Thyroid gland (tissue), 4 donors: ENCODE measurements around the gene PPP2R2D. TPM values are rescaled to one million over a fixed set of nuclear protein-coding genes. Genes with fewer than 3 reads are reported as not detected.

ENCODE experiments used
- DNase-seq, 2 donors: peaks; one replicate each; pipeline ENCODE4 v3.0.0-alpha.2; 2019
- H3K27ac ChIP-seq, 3 donors: fragments of 200-600 bp; sonication (generic); 1 replicate in 2 of 3; 2 replicates in 1 of 3; pipeline ENCODE4 v1.5.1; 2016 to 2019; ENCODE audit warnings: mild to moderate bottlenecking in 1 of 3, moderate library complexity in 1 of 3
- H3K27me3 ChIP-seq: fragments of 200-600 bp; sonication (generic); one replicate; pipeline ENCODE4 v1.5.1; 2019
- H3K36me3 ChIP-seq, 2 donors: fragments of 200-600 bp; sonication (generic); one replicate each; pipeline ENCODE4 v1.5.1; 2016 to 2019
- H3K4me1 ChIP-seq, 2 donors: fragments of 200-600 bp; sonication (generic); one replicate each; pipeline ENCODE4 v1.5.1; 2017 to 2019
- H3K4me3 ChIP-seq, 3 donors: fragments of 200-600 bp; sonication (generic); replicated peaks in 1 of 3; 1 replicate in 2 of 3; 2 replicates in 1 of 3; pipeline ENCODE4 v1.5.1; 2016; ENCODE audit warnings: mild to moderate bottlenecking in 1 of 3
- H3K9me3 ChIP-seq: fragments of 200-600 bp; sonication (generic); one replicate; pipeline ENCODE4 v1.5.1; 2017
- POLR2A ChIP-seq, 2 donors: fragments of 450-650 bp; IDR thresholded peaks; one replicate each; pipeline ENCODE4 v1.6.1; 2017; ENCODE audit warnings: antibody characterized with exemption in 2 of 2, mild to moderate bottlenecking in 2 of 2, moderate library complexity in 1 of 2
- WGBS, 2 donors: methylation state at CpG; one replicate each; pipeline ENCODE4 v1.1.5; 2017; 5-methylcytosine and 5-hydroxymethylcytosine counted together
- intact Hi-C: fragments of 100-400 bp; cut with DNase I; formaldehyde crosslinking; loops from one replicate; pipeline ENCODE4 v1.15.1; 2023
- total RNA-seq, 4 donors: library from RNA; depleted of rRNA; stranded (reverse); fragments of >200 nt; gene quantifications; one replicate each; pipeline ENCODE4 v1.2.3, GENCODE V29; 2016
- TF ChIP-seq, protein P1 (sequence below), 6 experiments: fragments of 200-600 bp in 3 of 6; fragments of 450-650 bp in 3 of 6; sonication (generic) in 3 of 6; IDR thresholded peaks; one replicate each; pipeline ENCODE4 v1.5.1; 2016 to 2019; ENCODE audit warnings: antibody characterized with exemption in 6 of 6, mild to moderate bottlenecking in 2 of 6, inconsistent platforms in 1 of 6, moderate library complexity in 1 of 6

PPP2R2D gene
- total RNA-seq, 4 donors from 2014 or later, result 32.3 to 38.7 (median 33.9) TPM

DNA sequence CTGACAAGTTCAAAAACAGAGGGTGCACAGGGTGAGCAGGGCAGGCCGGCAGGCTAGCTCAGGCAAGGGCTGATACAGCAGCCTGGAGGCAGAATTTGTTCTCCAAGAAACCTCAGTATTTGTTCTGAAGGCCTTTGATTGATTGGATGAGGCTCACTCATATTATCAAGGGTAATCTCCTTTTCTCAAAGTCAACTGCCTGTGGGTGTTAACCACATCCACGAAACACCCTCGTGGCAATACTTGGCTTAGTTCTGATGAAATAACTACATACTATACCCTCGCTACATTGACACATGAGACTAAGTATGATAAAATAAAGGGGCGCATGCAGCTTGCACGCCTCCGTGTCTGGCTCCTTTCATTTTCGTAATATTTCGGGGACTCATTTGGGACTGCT is 4.4 kb upstream of the PPP2R2D start:
- intact Hi-C loops, result no loop called here
- no peak for DNase-seq
- WGBS, 2 donors, result 82 to 91% methylated on average over 9 of the region's 9 CpGs

DNA sequence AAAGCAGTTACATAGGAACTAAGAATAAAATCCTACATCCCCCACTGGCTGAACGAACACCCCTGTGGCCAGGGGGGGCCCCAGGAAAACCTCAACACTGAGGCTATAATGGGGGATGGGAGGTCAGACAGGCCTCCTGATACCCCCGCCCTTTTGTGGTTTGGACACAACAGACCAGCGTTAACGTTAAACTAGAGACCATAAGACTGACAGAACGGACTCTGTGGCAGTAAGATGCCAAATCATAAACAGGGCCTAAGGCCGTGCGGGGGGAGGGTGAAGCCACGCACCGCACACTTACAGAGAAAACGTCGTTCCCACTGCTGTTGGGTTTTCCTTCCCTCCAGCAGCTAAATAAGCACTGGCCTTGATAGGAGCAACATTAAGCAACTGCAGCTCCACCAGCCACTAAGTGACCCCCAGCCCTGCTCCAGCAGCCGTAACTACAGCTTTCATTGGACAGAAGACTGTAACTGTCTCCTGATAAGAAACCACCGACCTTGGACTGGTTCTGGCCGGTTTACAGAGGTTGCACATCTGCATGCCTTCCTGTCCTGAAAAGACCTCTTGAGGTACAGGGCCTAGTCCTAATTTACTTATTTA is 3.4 kb upstream of the PPP2R2D start:
- 57 to 64% methylated on average over 14 of the region's 14 CpGs for WGBS, 2 donors

More for the DNA sequence above, 4.4 kb upstream of the PPP2R2D start:
- TF ChIP-seq, protein P1, sequence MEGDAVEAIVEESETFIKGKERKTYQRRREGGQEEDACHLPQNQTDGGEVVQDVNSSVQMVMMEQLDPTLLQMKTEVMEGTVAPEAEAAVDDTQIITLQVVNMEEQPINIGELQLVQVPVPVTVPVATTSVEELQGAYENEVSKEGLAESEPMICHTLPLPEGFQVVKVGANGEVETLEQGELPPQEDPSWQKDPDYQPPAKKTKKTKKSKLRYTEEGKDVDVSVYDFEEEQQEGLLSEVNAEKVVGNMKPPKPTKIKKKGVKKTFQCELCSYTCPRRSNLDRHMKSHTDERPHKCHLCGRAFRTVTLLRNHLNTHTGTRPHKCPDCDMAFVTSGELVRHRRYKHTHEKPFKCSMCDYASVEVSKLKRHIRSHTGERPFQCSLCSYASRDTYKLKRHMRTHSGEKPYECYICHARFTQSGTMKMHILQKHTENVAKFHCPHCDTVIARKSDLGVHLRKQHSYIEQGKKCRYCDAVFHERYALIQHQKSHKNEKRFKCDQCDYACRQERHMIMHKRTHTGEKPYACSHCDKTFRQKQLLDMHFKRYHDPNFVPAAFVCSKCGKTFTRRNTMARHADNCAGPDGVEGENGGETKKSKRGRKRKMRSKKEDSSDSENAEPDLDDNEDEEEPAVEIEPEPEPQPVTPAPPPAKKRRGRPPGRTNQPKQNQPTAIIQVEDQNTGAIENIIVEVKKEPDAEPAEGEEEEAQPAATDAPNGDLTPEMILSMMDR (IDR thresholded peaks at IDR 0.05), result no peak
- TF ChIP-seq POLR2A (IDR thresholded peaks at IDR 0.05), result no peak
- Histone ChIP-seq H3K9me3 (no peaks in the 10 kb centered on the region), H3K4me3 (no peak overlapping the region), H3K27me3 (no peaks in the 10 kb centered on the region), H3K4me1 (peaks cover 5% of the 10 kb centered on the region in 2 donors), H3K36me3 (no peaks in the 10 kb centered on the region), H3K27ac (no peak overlapping the region)

DNA sequence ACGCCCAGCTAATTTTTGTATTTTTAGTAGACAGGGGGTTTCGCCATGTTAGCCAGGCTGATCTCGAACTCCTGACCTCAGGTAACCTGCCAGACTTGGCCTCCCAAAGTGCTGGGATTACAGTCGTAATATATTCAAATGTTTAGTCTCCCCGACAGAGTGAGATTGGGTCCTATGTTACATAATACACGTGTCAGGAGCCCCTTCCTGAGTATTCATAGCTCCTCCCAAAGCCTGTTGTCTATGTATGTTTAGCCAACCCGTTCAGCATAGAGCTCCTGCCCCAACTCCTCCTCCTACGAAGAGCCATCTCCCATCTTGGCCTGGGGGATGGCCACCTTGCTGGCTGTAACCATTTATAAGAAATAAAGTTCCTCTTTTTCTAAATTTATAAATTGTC is 2.7 kb upstream of the PPP2R2D start:
- Histone ChIP-seq H3K27ac (no peak overlapping the region), H3K36me3 (no peaks in the 10 kb centered on the region), H3K4me1 (peaks cover 17 to 19% of the 10 kb centered on the region in 2 donors), H3K27me3 (no peaks in the 10 kb centered on the region), H3K4me3 (no peak overlapping the region), H3K9me3 (no peaks in the 10 kb centered on the region)
- intact Hi-C loops, result no loop called here
- 73 to 81% methylated on average over 8 of the region's 8 CpGs for WGBS, 2 donors
- TF ChIP-seq POLR2A (IDR thresholded peaks at IDR 0.05), result no peak
- TF ChIP-seq, protein P1 (IDR thresholded peaks at IDR 0.05), result no peak
- no peak for DNase-seq

More for the DNA sequence above, 3.4 kb upstream of the PPP2R2D start:
- H3K4me3 ChIP-seq, result no peak overlapping the region
- intact Hi-C loops, result no loop called here
- H3K36me3 ChIP-seq, result no peaks in the 10 kb centered on the region
- DNase-seq, result no peak
- TF ChIP-seq, protein P1 (IDR thresholded peaks at IDR 0.05), result no peak
- TF ChIP-seq POLR2A (IDR thresholded peaks at IDR 0.05), result no peak
- no peak overlapping the region for H3K27ac ChIP-seq
- no peaks in the 10 kb centered on the region for H3K9me3 ChIP-seq
- no peaks in the 10 kb centered on the region for H3K27me3 ChIP-seq
- H3K4me1 ChIP-seq, result peaks cover 11 to 12% of the 10 kb centered on the region in 2 donors

DNA sequence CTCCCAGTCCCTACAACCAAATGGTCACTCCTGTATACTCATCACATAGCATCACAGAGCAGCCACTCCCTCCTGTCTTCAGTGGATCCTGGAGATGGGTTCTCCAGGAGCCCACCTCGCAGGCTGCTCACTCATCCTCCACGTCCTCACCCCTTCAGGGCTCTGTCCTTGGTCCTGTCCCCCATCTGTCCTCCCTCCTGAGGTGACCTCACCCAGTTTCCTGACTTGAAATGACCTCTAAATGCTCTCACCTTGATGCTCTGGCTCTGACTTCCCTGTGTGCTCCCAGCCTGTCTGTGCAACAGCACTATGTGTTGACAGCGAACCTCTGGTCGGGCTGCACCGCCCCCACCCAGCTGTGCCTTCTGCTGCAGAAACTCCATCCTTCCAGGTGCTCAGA is 2.1 kb upstream of the PPP2R2D start:
- Histone ChIP-seq H3K4me3 (no peak overlapping the region), H3K9me3 (no peaks in the 10 kb centered on the region), H3K4me1 (peaks cover 20 to 22% of the 10 kb centered on the region in 2 donors), H3K27ac (no peak overlapping the region), H3K36me3 (no peaks in the 10 kb centered on the region), H3K27me3 (no peaks in the 10 kb centered on the region)
- 50 to 56% methylated on average over 5 of the region's 5 CpGs for WGBS, 2 donors
- DNase-seq, result no peak
- TF ChIP-seq, protein P1 (IDR thresholded peaks at IDR 0.05), result no peak
- no peak for TF ChIP-seq POLR2A (IDR thresholded peaks at IDR 0.05)
- intact Hi-C loops, result no loop called here

DNA sequence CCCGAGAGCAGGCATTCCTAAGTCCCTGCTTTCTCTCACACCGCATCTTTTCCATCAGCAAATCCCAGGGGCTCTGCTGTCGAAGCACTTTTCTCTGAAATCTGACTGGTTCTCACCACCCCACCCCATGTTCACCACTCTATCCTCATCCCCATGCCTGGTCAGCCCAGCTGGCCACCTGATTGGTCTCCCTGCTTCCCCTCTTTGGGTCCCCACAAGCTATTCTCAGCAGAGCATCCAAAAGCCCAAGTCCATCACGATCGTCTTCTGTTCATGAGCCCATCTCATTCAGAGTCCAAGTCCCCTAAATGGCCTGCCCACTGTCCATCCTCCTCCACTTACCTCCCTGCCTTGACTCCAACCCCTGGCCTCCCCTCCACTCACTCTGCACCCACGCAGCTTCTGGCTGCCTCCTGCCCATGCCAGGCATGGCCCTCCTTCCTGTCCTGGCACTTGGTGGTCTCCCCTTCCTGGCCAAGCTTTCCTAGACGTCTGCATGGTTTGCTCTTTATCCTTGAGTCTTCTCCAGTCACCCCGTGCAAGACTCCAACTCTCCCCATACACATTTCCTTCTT is 1.6 kb upstream of the PPP2R2D start:
- no peak for DNase-seq
- 66% methylated on average over 8 of the region's 8 CpGs for WGBS, 2 donors

More for the DNA sequence above, 1.6 kb upstream of the PPP2R2D start:
- Histone ChIP-seq H3K36me3 (no peaks in the 10 kb centered on the region), H3K27me3 (no peaks in the 10 kb centered on the region), H3K4me1 (peaks cover 22 to 24% of the 10 kb centered on the region in 2 donors), H3K4me3 (no peak overlapping the region), H3K27ac (no peak overlapping the region), H3K9me3 (no peaks in the 10 kb centered on the region)
- intact Hi-C loops, result no loop called here
- no peak for TF ChIP-seq POLR2A (IDR thresholded peaks at IDR 0.05)
- TF ChIP-seq, protein P1 (IDR thresholded peaks at IDR 0.05), result no peak
